HG02678 (cell line): Measurements from ENCODE around the gene HYDIN.

ENCODE experiments used
- ATAC-seq: cut with Tn5 transposase; IDR thresholded peaks from one replicate; pipeline ENCODE4 v1.9.1; 2021; ENCODE audit warnings: mild to moderate bottlenecking, moderate library complexity; ENCODE audit not compliant: unreplicated experiment

HYDIN gene

DNA sequence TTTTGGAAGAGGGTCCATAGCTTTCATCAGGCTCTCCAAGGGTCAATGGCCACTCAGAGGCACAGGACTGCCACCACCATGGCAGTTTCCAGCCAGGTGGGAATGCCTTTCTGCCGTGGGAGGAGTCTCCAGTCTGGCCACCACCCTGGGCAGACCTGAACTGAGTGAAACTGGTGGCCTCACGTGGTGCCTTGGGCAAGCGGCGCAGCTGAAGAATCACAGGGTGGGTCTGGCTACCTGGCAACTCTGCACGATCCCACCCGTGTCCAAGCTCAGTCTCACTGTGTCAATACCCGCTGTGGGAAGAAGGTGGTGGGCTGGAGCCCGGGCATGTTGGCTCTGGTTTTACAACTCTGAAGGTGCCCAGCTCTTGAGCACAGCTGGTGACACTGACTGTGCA is 461.4 kb downstream of the HYDIN start:
- no peak for ATAC-seq

- ATAC-seq: no peak
Observed at GRCh38 chr16:70768203-70768580, 462.3 kb downstream of the HYDIN start.

GRCh38 chr16:70767377-70768202 is 462.9 kb downstream of the HYDIN start:
- ATAC-seq: no peak

- ATAC-seq: no peak
Observed at GRCh38 chr16:70766658-70767057, 463.9 kb downstream of the HYDIN start.

DNA sequence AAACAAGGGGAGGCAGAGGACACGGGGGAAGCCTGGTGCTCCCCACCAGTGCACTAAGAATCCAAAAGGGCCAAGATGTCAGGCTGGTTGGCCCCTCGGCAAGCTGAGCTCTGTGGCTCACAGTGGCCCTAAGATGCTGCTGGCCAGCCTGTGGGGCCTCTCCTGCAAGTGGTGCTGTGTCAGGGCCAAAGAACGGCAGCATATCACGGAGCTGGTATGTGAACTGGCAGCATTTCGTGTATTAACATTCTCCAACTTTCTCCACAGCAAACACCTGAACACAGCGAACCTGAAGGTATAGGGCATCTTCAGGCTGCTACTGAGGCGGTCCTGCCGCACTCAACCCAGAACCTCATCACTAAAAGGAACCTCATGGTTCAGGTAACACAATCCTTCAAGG is 464.3 kb downstream of the HYDIN start:
- ATAC-seq: no peak

- ATAC-seq: no peak
Observed at GRCh38 chr16:70765491-70765890, 465.0 kb downstream of the HYDIN start.

DNA sequence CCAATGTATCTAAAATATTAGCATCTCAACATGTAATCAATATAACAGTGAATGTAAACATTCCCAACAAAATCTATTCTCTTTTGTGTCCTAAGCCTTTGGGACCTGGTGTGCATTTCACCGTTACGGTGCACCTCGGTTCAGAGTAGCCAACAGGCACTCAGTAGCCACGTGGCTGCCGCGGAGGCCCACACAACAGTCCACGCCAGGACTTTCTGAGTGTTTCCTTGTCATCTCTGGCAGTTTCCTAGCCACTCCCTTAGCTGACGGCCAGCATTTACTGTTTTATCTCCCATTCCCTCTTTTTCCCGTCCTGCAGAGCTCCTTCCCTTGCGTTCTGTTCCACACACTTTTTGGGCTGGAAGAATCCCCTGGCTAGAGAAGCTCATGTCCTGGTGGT is 465.9 kb downstream of the HYDIN start:
- no peak for ATAC-seq

- no peak for ATAC-seq
Observed at GRCh38 chr16:70760221-70760620, 470.3 kb downstream of the HYDIN start.

- no peak for ATAC-seq
Observed at GRCh38 chr16:70759666-70760065, 470.9 kb downstream of the HYDIN start.

DNA sequence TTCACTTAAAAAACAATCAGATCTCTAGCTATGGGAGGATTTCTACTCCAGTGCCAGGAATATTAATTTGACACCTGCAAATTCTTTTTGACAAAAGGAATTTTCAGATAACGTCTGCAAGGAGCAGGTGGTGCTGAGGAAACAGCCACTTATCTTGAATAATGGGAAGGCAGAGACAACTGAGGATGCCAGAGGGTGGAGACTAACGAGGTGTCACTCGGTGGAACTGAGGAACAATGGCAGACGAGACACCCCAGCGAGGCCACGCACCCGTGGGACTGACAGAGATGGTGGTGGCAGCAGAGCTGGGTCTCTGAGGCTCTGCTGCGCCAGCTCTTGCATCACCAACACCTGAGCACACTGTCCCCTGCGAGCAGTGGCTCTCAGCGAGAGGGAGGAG is 471.7 kb downstream of the HYDIN start:
- ATAC-seq: no peak
